ENCODE results near the gene TRMT44.

TRMT44 gene

GRCh38 chr4:8438743-8439142 lies 1.8 kb upstream of the TRMT44 start:
- DNase-seq = no peak

- DNase-seq = no peak
Measured at GRCh38 chr4:8439168-8439567, 1.4 kb upstream of the TRMT44 start.

- DNase-seq = no peak
Measured at GRCh38 chr4:8439914-8440491, 574 bp upstream of the TRMT44 start.

- DNase-seq = no peak
Measured at GRCh38 chr4:8441499-8442091, 1.0 kb downstream of the TRMT44 start.

- no peak for DNase-seq
Measured at GRCh38 chr4:8442596-8443358, 2.2 kb downstream of the TRMT44 start.

- DNase-seq = no peak
Measured at GRCh38 chr4:8443801-8444200, 3.2 kb downstream of the TRMT44 start.

- DNase-seq = no peak
Measured at GRCh38 chr4:8446122-8446521, 5.5 kb downstream of the TRMT44 start.

GRCh38 chr4:8451440-8452182 lies 11.0 kb downstream of the TRMT44 start:
- no peak for DNase-seq

- no peak for DNase-seq
Measured at GRCh38 chr4:8453957-8454356, 13.4 kb downstream of the TRMT44 start.

GRCh38 chr4:8457646-8458252 lies 17.2 kb downstream of the TRMT44 start:
- no peak for DNase-seq

GRCh38 chr4:8459867-8460445 lies 19.4 kb downstream of the TRMT44 start:
- DNase-seq = no peak

GRCh38 chr4:8461086-8461485 lies 20.5 kb downstream of the TRMT44 start:
- no peak for DNase-seq

- no peak for DNase-seq
Measured at GRCh38 chr4:8461616-8462015, 21.0 kb downstream of the TRMT44 start.

GRCh38 chr4:8463811-8464210 lies 23.2 kb downstream of the TRMT44 start:
- DNase-seq = no peak

- no peak for DNase-seq
Measured at GRCh38 chr4:8464381-8464780, 23.8 kb downstream of the TRMT44 start.

GRCh38 chr4:8465615-8466611 lies 25.3 kb downstream of the TRMT44 start:
- no peak for DNase-seq

- no peak for DNase-seq
Measured at GRCh38 chr4:8467016-8467415, 26.4 kb downstream of the TRMT44 start.

GRCh38 chr4:8468746-8469535 lies 28.4 kb downstream of the TRMT44 start:
- DNase-seq = no peak

GRCh38 chr4:8469550-8469949 lies 29.0 kb downstream of the TRMT44 start:
- no peak for DNase-seq

GRCh38 chr4:8470451-8471024 lies 30.0 kb downstream of the TRMT44 start:
- no peak for DNase-seq

Data from SHP77 treated with DMSO at 0.1 percent for 48 hours (cell line).